Astrocyte (in vitro differentiated cells and primary cell): ENCODE results near the gene SPIB. TPM values are rescaled to one million over a fixed set of nuclear protein-coding genes. Genes with fewer than 3 reads are reported as not detected.

Experiments used
- DNase-seq: peaks from one replicate; pipeline ENCODE4 v3.0.0-alpha.2; 2010; ENCODE audit warnings: low read depth
- FAIRE-seq: peaks from 2 replicates; lab custom pipeline; 2011; peaks lifted over from hg19 to GRCh38; lab: Jason Lieb, UNC
- H2AFZ ChIP-seq: 2 replicates; pipeline ENCODE4 v1.6.0; 2012; ENCODE audit warnings: low read depth, low read length, inconsistent platforms
- H3K27ac ChIP-seq: 2 replicates; pipeline ENCODE4 v1.5.1; 2011; ENCODE audit warnings: low read depth, low read length, inconsistent platforms
- H3K27me3 ChIP-seq: 2 replicates; pipeline ENCODE4 v1.6.0; 2011; ENCODE audit warnings: low read length, inconsistent platforms; ENCODE audit not compliant: insufficient read depth
- H3K36me3 ChIP-seq: 2 replicates; pipeline ENCODE4 v1.5.1; 2011; ENCODE audit warnings: low read length, inconsistent platforms; ENCODE audit not compliant: insufficient read depth
- H3K4me1 ChIP-seq: 2 replicates; pipeline ENCODE4 v1.5.1; 2011; ENCODE audit warnings: low read length, inconsistent platforms; ENCODE audit not compliant: insufficient read depth
- H3K4me2 ChIP-seq: 2 replicates; pipeline ENCODE4 v1.6.0; 2012; ENCODE audit warnings: low read length, inconsistent platforms
- H3K4me3 ChIP-seq: 2 replicates; pipeline ENCODE4 v1.5.1; 2011; ENCODE audit warnings: low read depth, mild to moderate bottlenecking, low read length, inconsistent platforms; ENCODE audit not compliant: insufficient read depth
- H3K79me2 ChIP-seq: 2 replicates; pipeline ENCODE4 v1.6.0; 2012; ENCODE audit warnings: mild to moderate bottlenecking, low read length, inconsistent platforms; ENCODE audit not compliant: insufficient read depth
- H3K9ac ChIP-seq: 2 replicates; pipeline ENCODE4 v1.6.0; 2012; ENCODE audit warnings: mild to moderate bottlenecking, low read length, inconsistent platforms
- H3K9me3 ChIP-seq: 2 replicates; pipeline ENCODE4 v1.5.1; 2012; ENCODE audit warnings: low read depth, mild to moderate bottlenecking, low read length, inconsistent platforms; ENCODE audit not compliant: insufficient read depth
- H4K20me1 ChIP-seq: 2 replicates; pipeline ENCODE4 v1.6.0; 2012; ENCODE audit warnings: low read length, inconsistent platforms; ENCODE audit not compliant: insufficient read depth
- H3K27ac Mint-ChIP-seq: one replicate; pipeline ENCODE4 v1.8.0; 2021; ENCODE audit warnings: mild to moderate bottlenecking, mixed read lengths; ENCODE audit not compliant: unreplicated experiment
- H3K27me3 Mint-ChIP-seq: one replicate; pipeline ENCODE4 v1.8.0; 2021; ENCODE audit warnings: low read depth, mixed read lengths; ENCODE audit not compliant: unreplicated experiment
- H3K36me3 Mint-ChIP-seq: one replicate; pipeline ENCODE4 v1.8.0; 2021; ENCODE audit warnings: low read depth, mixed read lengths; ENCODE audit not compliant: unreplicated experiment
- H3K4me1 Mint-ChIP-seq: one replicate; pipeline ENCODE4 v1.8.0; 2021; ENCODE audit warnings: low read depth, mixed read lengths; ENCODE audit not compliant: unreplicated experiment
- H3K4me3 Mint-ChIP-seq: one replicate; pipeline ENCODE4 v1.8.0; 2021; ENCODE audit warnings: mild to moderate bottlenecking, moderate library complexity, mixed read lengths; ENCODE audit not compliant: unreplicated experiment
- H3K9me3 Mint-ChIP-seq: one replicate; pipeline ENCODE4 v1.8.0; 2021; ENCODE audit warnings: mild to moderate bottlenecking, mixed read lengths; ENCODE audit not compliant: unreplicated experiment
- CTCF ChIP-seq: IDR thresholded peaks from 2 replicates; pipeline ENCODE4 v1.5.1; 2011; ENCODE audit warnings: low read depth, mild to moderate bottlenecking, inconsistent platforms, low read length, moderate library complexity; ENCODE audit not compliant: insufficient read depth
- EZH2 ChIP-seq: IDR thresholded peaks from 2 replicates; pipeline ENCODE4 v1.6.1; 2012; ENCODE audit warnings: mild to moderate bottlenecking, low read length, inconsistent platforms; ENCODE audit not compliant: insufficient read depth
- total RNA-seq: library from RNA; stranded (reverse); gene quantifications from 2 replicates; pipeline ENCODE4 v1.2.1, GENCODE V29; 2021

Gene SPIB
- total RNA-seq, 1 donor from 2014 or later: 0.14 TPM

GRCh38 chr19:50420127-50420526 is 1.4 kb downstream of the SPIB start:
- H3K4me1 Mint-ChIP-seq: no peaks in the 10 kb centered on the region
- H3K9me3 Mint-ChIP-seq: peaks cover 5% of the 10 kb centered on the region
- peaks cover 21% of the 10 kb centered on the region for H3K27me3 Mint-ChIP-seq
- no peak overlapping the region for H3K27ac Mint-ChIP-seq
- TF ChIP-seq EZH2: no peak
- no peak for TF ChIP-seq CTCF
- no peak for FAIRE-seq
- no peak overlapping the region for H3K4me3 ChIP-seq
- H3K27ac ChIP-seq: no peak overlapping the region
- H3K4me3 Mint-ChIP-seq: no peak overlapping the region
- no peaks in the 10 kb centered on the region for H3K79me2 ChIP-seq
- no peak overlapping the region for H3K4me2 ChIP-seq
- H3K36me3 ChIP-seq: no peaks in the 10 kb centered on the region
- no peaks in the 10 kb centered on the region for H3K9me3 ChIP-seq
- no peak for DNase-seq
- H3K9ac ChIP-seq: no peak overlapping the region
- H3K27me3 ChIP-seq: peaks cover 16% of the 10 kb centered on the region
- no peaks in the 10 kb centered on the region for H3K36me3 Mint-ChIP-seq
- H4K20me1 ChIP-seq: no peaks in the 10 kb centered on the region
- H2AFZ ChIP-seq: no peak overlapping the region
- no peaks in the 10 kb centered on the region for H3K4me1 ChIP-seq

GRCh38 chr19:50420808-50421207 is 2.1 kb downstream of the SPIB start:
- Histone ChIP-seq H4K20me1 (no peaks in the 10 kb centered on the region), H3K9me3 (no peaks in the 10 kb centered on the region), H3K79me2 (no peaks in the 10 kb centered on the region), H3K4me2 (no peak overlapping the region), H3K27me3 (peaks cover 16% of the 10 kb centered on the region), H3K27ac (no peak overlapping the region), H2AFZ (no peak overlapping the region), H3K4me3 (no peak overlapping the region), H3K36me3 (no peaks in the 10 kb centered on the region), H3K9ac (no peak overlapping the region), H3K4me1 (no peaks in the 10 kb centered on the region)
- Mint-ChIP-seq H3K36me3 (no peaks in the 10 kb centered on the region), H3K4me1 (no peaks in the 10 kb centered on the region), H3K27ac (no peak overlapping the region), H3K9me3 (peaks cover 5% of the 10 kb centered on the region), H3K4me3 (no peak overlapping the region), H3K27me3 (peaks cover 21% of the 10 kb centered on the region)
- TF ChIP-seq CTCF: no peak
- no peak for TF ChIP-seq EZH2
- no peak for FAIRE-seq
- DNase-seq: no peak

GRCh38 chr19:50422397-50423278 is 3.9 kb downstream of the SPIB start:
- Histone ChIP-seq H3K79me2 (no peaks in the 10 kb centered on the region), H3K9ac (no peak overlapping the region), H2AFZ (no peak overlapping the region), H3K36me3 (no peaks in the 10 kb centered on the region), H3K27ac (no peak overlapping the region), H3K27me3 (peaks cover 16% of the 10 kb centered on the region), H3K4me2 (no peak overlapping the region), H4K20me1 (no peaks in the 10 kb centered on the region), H3K4me1 (no peaks in the 10 kb centered on the region), H3K9me3 (no peaks in the 10 kb centered on the region), H3K4me3 (no peak overlapping the region)
- H3K27me3 Mint-ChIP-seq: peaks cover 21% of the 10 kb centered on the region
- H3K9me3 Mint-ChIP-seq: peaks cover 5% of the 10 kb centered on the region
- H3K27ac Mint-ChIP-seq: no peak overlapping the region
- no peak overlapping the region for H3K4me3 Mint-ChIP-seq
- DNase-seq (no peak), FAIRE-seq (no peak)
- no peaks in the 10 kb centered on the region for H3K4me1 Mint-ChIP-seq
- no peak for TF ChIP-seq EZH2
- TF ChIP-seq CTCF: no peak
- H3K36me3 Mint-ChIP-seq: no peaks in the 10 kb centered on the region
